GM20431 (cell line): ENCODE data around the gene CCM2.

ENCODE experiments used
- in situ Hi-C: fragments of 300-500 bp; cut with MseI, MboI; formaldehyde crosslinking; loops from one replicate; pipeline ENCODE4 v1.15.0; 2020; ENCODE audit warnings: low sequenced_read_pairs; ENCODE audit not compliant: unreplicated experiment

Gene CCM2

GRCh38 chr7:45055594-45056219 lies 55.7 kb downstream of the CCM2 start:
- in situ Hi-C loops: no loop called here

- in situ Hi-C loops: no loop called here
Observed at GRCh38 chr7:45057878-45058277, 57.9 kb downstream of the CCM2 start.

DNA sequence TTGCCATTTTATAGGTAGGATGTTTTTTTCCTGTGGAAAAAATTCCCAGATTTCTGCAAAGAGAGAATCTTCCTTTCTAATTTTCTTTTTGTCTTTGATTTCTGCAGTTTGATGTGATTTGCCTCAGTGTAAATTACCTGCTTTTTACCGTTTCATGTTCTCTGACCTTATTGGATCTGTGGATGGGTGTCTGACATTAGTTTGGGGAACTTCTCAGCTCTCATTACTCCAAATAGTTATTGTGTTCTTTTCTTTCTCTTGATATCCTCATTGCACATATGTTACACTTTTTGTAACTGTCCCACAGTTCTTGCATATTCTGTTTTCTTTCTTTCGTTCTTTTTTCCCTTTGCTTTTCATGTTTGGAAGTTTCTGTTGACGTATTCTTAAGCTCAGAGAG lies 60.3 kb downstream of the CCM2 start:
- in situ Hi-C loops: no loop called here

GRCh38 chr7:45061352-45061751 lies 61.4 kb downstream of the CCM2 start:
- in situ Hi-C loops: no loop called here

DNA sequence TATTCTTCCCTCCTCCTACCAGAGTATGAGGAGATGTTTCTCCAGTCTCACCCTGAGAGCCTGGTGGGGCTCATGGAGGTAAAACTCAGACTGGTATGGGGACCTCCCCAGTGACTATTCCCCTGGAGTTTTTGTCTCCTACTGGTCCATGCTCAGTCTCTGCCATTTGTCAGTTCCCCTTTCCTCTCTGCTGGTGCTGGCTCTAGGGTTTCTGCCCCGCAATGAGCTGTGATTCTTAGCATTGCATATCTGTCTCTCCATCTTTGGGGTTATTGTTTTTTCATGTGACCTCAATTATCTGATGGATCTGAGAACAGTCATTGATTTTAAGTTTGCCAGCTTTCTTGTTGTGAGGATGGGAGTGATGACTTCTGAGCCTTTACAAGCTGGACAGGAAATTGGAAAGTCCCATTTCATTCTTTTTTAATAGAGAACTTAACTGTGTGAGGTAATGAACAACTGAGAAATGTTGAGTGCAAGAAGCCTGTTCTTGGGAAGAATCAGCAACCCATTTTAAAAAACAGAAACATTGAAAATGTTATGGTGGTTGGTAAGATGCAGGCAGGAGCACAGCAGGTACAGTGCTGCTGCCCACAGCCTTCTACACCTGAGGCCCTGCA lies 61.9 kb downstream of the CCM2 start:
- in situ Hi-C loops: no loop called here

DNA sequence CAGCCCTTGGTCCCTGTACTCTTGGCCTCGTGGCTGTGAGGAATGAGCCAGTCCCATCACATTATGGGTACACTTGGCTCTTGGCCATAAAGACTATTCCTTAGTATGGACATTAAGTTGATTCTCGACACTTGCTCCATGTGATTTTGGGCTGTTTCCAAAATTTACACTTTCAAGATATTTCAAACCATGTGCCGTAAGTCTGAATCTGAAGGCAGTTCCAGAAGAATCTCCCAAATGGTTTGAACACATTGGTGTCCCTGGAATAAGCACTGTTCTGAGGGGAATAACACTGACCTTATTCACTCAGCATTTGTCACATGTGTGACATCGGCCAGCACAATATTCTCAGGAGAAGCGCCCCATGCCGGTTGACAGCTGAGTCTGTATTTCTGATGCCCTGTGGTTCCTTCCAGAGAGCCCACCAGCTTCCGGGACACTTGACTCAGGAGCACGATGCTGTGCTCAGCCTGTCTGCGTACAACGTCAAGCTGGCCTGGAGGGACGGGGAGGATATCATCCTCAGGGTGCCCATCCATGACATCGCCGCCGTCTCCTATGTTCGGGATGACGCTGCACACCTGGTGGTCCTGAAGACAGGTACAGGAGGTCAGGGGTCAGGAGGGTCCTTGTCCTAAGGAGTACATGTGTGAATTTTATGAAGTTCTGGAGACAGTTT lies 64.2 kb downstream of the CCM2 start:
- in situ Hi-C loops: no loop called here

GRCh38 chr7:45065031-45065995 lies 65.3 kb downstream of the CCM2 start:
- in situ Hi-C loops: no loop called here

DNA sequence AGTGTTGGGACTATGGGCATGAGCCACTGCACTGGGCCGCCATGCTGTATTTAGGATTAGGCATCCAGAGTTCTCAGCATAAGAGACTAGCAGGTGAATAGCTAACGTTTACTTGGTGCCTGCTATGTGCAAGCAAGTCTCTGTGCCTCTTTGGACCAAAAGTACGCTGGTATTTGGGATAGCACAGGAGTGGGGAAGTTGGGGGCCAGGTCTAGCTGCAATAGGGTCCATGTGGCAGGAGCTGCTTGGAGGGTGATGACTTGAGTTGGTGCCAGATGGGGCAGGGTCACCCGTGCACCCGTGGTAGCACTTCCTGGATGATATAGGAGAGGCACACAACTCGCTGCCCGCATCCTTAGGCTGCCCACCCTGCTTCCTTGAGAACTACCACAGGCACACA lies 66.4 kb downstream of the CCM2 start:
- in situ Hi-C loops: no loop called here

DNA sequence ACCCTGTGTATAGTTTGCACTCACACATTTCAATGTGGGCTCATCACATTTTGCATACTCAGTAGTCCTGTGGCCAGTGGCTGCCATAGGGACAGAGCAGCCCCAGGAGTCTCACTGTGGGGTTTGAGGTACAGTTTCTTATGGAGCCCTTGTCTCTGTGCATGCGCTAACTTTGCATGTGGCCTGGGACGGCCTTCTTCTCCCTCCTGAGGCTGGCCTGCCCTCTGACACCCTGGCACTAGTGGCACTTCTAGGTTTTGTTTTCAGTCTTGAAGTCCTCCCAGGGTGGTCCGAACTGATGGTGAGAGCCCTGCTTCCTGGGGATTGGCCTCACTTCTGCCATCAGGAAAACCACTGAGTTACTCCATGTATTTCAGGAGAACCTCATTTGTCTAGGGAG lies 67.6 kb downstream of the CCM2 start:
- in situ Hi-C loops: no loop called here

- in situ Hi-C loops: no loop called here
Observed at GRCh38 chr7:45068236-45069023, 68.4 kb downstream of the CCM2 start.

DNA sequence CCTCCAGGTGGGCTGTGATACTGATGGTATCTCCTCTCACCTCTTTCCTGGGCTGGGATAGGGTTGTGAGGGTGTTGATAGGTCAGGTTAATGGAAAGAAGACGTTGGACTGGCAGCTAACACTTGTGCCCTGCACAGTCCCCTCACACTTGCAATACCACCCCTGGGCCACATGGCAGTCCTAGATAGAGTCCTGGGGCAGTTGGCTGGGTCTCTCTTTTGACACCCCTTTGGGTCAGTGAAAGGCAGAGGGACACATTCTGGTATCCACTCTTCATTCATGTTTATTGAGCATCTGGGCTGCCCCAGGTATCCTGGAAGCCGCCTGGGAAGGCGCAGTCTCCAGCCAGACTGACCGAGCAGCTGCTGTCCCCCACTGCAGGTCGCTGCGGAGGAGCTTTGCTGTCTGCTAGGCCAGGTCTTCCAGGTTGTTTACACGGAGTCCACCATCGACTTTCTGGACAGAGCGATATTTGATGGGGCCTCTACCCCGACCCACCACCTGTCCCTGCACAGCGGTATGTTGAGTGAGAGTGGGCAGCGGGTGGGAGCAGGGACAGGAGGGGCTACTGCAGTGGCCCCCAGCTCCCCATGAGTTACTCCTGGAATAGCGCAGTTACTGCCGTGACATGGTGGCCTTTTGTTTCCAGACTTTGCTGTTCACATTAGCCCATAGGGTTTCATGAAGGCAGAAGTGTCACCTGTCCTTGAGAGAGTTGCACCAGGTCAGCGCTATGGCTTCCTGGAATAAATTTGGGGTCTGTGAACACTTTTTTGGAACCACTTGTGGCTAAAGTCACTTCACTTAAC lies 69.6 kb downstream of the CCM2 start:
- in situ Hi-C loops: no loop called here

- in situ Hi-C loops: no loop called here
Observed at GRCh38 chr7:45070254-45070642, 70.2 kb downstream of the CCM2 start.

DNA sequence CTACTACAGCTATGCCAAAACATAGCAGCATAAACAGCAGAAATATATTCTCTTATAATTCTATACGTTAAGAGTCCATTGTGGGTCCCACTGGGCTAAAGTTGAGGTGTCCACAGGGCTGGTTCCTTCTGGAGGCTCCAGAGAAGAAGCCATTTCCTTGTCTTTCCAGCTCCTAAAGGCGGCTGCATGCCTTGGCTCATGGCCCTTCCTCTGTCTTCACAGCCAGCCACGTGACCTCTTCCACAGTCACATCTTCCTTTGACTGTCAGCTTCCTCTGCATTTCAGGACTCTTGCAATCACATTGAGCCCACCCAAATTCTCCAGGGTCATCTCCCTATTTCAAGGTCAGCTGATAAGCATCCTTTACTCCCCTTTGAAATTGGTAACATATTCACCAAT lies 71.5 kb downstream of the CCM2 start:
- in situ Hi-C loops: no loop called here

DNA sequence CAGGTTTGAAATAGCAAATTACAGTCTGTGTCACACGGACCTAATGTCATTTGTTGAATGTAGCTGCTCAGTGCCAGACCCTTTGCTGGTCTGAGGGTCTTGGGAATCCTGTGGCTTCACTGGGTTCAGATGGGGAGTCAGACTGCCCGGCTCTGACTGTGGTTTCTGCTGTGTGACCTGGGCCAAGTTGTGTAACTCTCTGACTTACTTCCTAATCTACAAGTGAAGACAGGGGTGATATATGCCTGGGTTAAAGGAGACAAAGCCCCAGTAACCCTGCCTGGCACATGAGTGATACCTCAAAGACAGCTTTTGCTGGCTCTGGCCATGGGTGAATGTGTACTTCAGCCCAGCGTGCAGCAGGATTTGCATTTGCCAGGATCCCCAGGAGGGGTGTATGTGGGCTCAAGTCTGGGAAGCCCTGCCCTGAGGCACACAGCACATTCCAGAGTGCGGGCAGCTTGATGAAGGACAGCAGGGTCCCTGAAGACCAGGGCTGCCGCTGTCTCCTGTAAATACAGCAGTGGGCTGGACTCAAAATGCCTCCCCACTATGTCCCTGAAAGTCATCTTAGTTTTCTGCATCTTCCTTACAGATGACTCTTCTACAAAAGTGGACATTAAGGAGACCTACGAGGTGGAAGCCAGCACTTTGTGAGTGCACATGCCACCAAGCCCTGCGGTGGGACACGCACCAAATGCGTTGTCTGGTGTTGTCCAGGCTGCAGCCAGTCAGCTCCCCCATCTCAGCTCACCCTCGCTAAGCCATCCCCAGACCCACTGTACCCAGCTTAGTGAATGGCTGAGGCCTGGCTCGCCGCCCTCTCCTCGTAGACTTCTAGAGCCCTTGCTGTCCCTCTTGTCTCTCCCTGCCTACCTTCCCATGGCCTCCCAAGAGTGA lies 72.4 kb downstream of the CCM2 start:
- in situ Hi-C loops: no loop called here

DNA sequence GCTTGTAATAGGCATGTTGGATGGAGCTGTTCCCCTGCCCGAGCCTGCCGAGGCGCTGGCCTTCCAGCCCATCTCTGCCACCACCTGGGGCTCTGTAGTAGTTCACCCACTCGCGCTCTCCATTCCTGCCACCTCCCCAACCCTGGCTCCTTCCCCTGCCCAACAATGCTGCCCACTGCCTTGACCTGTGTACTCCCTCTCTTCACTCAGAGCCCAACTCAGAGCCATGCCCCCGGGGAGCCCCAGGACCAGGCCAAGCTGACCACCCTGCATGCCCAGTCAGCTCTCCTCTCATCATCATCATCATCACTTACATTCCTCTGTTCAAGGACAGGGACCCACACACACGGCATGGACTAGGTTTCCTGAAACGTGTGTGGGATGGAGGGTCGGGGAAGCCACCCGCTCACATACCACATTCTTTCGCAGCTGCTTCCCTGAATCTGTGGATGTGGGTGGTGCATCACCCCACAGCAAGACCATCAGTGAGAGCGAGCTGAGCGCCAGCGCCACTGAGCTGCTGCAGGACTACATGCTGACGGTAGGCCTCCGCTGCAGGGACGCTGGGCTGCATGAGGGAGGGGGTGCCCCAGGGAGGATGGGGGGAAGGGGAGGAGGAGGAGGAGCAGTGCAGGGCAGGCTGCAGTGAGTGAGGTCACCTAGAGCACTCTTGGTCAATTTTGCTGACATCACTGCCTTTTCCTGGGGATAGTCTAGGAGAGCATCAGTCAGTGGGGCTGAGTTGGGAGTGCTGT lies 73.2 kb downstream of the CCM2 start:
- in situ Hi-C loops: no loop called here

DNA sequence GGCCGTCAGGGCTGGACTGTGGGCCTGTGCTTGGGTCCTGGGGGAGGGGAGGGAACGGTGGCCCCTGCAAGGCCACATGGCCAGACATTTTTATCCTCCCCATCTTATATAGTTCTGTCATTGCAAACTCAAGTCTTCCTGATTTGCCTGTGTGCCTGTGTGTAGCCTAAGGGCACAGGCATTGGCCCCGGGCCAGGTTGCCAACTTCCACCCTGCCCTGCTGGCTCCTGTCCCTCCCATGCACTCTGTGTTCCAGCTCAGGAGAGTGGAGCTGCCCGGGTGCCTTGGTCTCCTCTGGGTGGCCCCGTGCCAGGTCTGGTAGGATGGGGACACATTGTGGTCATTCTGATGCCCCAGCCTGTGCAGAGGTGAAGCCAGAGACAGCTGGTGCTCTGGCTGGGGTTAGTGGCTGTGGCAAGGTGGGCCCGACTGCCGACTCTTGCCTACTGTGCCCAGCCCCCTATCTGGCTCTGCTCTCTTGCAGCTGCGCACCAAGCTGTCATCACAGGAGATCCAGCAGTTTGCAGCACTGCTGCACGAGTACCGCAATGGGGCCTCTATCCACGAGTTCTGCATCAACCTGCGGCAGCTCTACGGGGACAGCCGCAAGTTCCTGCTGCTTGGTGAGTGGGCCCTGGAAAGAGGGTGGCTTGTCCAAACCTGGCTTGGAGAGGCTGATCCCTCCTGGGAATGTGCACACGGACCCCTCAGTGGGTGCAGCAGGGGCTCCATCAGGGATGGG lies 74.0 kb downstream of the CCM2 start:
- in situ Hi-C loops: no loop called here
